Activated gamma-delta T cell (primary cell): ENCODE results near the gene TMEM240.

ENCODE experiments used
- DNase-seq: peaks from one replicate; lab custom pipeline; 2025; lab: John Stamatoyannopoulos, UW
- total RNA-seq, 2 donors: gene quantifications; one replicate each; lab custom pipeline; 2026; lab: John Stamatoyannopoulos, UW

Gene TMEM240
- 0.61 to 0.72 reads per million in 2 donors for total RNA-seq

- DNase-seq = peak; percentile 35
Observed at GRCh38 chr1:1540090-1540817, at the start of gene TMEM240. TSS of gene TMEM240 (minus strand) at chr1:1540624. CDS start at chr1:1540346, 278 bp downstream.

GRCh38 chr1:1583347-1584010 is 43.1 kb upstream of the TMEM240 start:
- DNase-seq = no peak

- DNase-seq = no peak
Observed at GRCh38 chr1:1582585-1583346, 42.3 kb upstream of the TMEM240 start.

GRCh38 chr1:1578371-1578940 is 38.0 kb upstream of the TMEM240 start:
- no peak for DNase-seq

GRCh38 chr1:1577367-1578011 is 37.1 kb upstream of the TMEM240 start:
- no peak for DNase-seq

GRCh38 chr1:1574721-1575537 is 34.5 kb upstream of the TMEM240 start, which contains the start of gene SSU72:
TSS of gene SSU72 (minus strand) at chr1:1574863. CDS start at chr1:1574557, 306 bp downstream.
- peak; percentile 85 for DNase-seq

GRCh38 chr1:1573843-1574720 is 33.7 kb upstream of the TMEM240 start:
- DNase-seq = peak; percentile 76

GRCh38 chr1:1569341-1569740 is 28.9 kb upstream of the TMEM240 start:
- no peak for DNase-seq

GRCh38 chr1:1567891-1568291 is 27.5 kb upstream of the TMEM240 start:
- no peak for DNase-seq

GRCh38 chr1:1567152-1567875 is 26.9 kb upstream of the TMEM240 start:
- no peak for DNase-seq

- DNase-seq = no peak
Observed at GRCh38 chr1:1565340-1565739, 24.9 kb upstream of the TMEM240 start.

GRCh38 chr1:1564268-1564667 is 23.8 kb upstream of the TMEM240 start:
- DNase-seq = no peak

GRCh38 chr1:1563688-1564087 is 23.3 kb upstream of the TMEM240 start:
- no peak for DNase-seq

GRCh38 chr1:1562556-1563195 is 22.3 kb upstream of the TMEM240 start:
- DNase-seq = no peak

GRCh38 chr1:1561801-1562470 is 21.5 kb upstream of the TMEM240 start:
- DNase-seq = no peak

- no peak for DNase-seq
Observed at GRCh38 chr1:1560178-1560577, 19.8 kb upstream of the TMEM240 start.

GRCh38 chr1:1559066-1559465 is 18.6 kb upstream of the TMEM240 start:
- DNase-seq = no peak

GRCh38 chr1:1558591-1558990 is 18.2 kb upstream of the TMEM240 start:
- DNase-seq = no peak
